Right lobe of liver (tissue), 4 donors: ENCODE results near the gene VWDE.

Source experiments
- POLR2A ChIP-seq: fragments of 450-650 bp; IDR thresholded peaks from one replicate; pipeline ENCODE4 v1.6.1; 2017; ENCODE audit warnings: antibody characterized with exemption, mild to moderate bottlenecking
- TF ChIP-seq, protein P1 (sequence below), 4 donors: fragments of 200-600 bp in 3 of 4; fragments of 450-650 bp in 1 of 4; IDR thresholded peaks; one replicate each; pipeline versions ENCODE4 v1.5.1 to v1.8.0; 2016 to 2022; ENCODE audit warnings: antibody characterized with exemption in 4 of 4, mild to moderate bottlenecking in 2 of 4
- donor health status: DM: no; HTN: no; CAD: no.
- donor health status: DM: no; HTN: no; CAD: no.
- donor health status: DM: no; HTN: yes; CAD: no.

DNA sequence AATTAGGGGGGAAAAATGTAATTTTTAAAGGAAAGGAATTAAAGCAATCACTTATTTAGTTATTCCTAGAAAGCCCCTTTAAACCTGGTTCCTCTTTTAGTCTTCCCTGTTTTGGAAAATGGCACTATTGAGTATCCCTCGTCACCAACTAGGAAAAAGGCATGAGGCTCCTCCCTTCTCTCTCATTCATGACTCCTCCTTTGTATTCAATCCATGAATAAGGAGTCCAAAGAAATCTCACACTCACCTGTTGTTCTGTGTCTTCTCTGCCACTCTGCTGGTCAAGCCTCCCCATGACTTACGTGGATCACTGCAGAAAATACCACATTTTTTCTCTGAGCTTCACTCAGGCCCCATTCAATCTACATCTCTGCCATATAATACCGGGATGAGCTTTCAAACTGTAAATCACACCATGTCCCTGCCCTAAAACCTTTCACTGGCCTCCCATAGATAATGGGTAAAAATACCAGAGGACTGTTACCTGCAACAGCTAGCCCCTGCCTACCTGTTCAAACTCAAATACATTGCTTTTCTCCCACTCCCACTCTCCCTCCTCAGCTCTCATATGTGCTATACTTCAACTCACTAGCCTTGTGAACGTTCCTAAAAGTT is 5.5 kb upstream of the VWDE start:
- no peak for TF ChIP-seq POLR2A
- TF ChIP-seq, protein P1, sequence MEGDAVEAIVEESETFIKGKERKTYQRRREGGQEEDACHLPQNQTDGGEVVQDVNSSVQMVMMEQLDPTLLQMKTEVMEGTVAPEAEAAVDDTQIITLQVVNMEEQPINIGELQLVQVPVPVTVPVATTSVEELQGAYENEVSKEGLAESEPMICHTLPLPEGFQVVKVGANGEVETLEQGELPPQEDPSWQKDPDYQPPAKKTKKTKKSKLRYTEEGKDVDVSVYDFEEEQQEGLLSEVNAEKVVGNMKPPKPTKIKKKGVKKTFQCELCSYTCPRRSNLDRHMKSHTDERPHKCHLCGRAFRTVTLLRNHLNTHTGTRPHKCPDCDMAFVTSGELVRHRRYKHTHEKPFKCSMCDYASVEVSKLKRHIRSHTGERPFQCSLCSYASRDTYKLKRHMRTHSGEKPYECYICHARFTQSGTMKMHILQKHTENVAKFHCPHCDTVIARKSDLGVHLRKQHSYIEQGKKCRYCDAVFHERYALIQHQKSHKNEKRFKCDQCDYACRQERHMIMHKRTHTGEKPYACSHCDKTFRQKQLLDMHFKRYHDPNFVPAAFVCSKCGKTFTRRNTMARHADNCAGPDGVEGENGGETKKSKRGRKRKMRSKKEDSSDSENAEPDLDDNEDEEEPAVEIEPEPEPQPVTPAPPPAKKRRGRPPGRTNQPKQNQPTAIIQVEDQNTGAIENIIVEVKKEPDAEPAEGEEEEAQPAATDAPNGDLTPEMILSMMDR (IDR thresholded peaks at IDR 0.05): no peak
